ENCODE data around the gene RPP30. TPM values are rescaled to one million over a fixed set of nuclear protein-coding genes. Genes with fewer than 3 reads are reported as not detected.

RPP30 gene
- polyA plus RNA-seq, 3 donors = 24.9 to 42.9 (median 40.3) TPM

GRCh38 chr10:90889636-90890035, 17.9 kb downstream of the RPP30 start:
- no peaks in the 10 kb centered on the region for H3K9me3 ChIP-seq (replicated peaks in 1 of 2; ENCODE audit: control insufficient read depth in 1 of 2, insufficient read depth in 1 of 2, low read length in 2 of 2)
- H3K4me1 ChIP-seq (ENCODE audit: control insufficient read depth in 1 of 2, insufficient read depth in 2 of 2, low read length in 2 of 2) = no peaks in the 10 kb centered on the region
- no peaks in the 10 kb centered on the region for H4K20me1 ChIP-seq (ENCODE audit: insufficient read depth, low read length)
- no peaks in the 10 kb centered on the region for H3K27me3 ChIP-seq (ENCODE audit: control insufficient read depth in 2 of 2, insufficient read depth in 2 of 2, low read length in 2 of 2)
- intact Hi-C loops (cut with micrococcal nuclease) = no loop called here
- H3K9me3 Mint-ChIP-seq = no peaks in the 10 kb centered on the region
- no peaks in the 10 kb centered on the region for H3K79me2 ChIP-seq (ENCODE audit: insufficient read depth, low read length)
- H3K36me3 ChIP-seq (replicated peaks in 1 of 2; ENCODE audit: control insufficient read depth in 1 of 2, insufficient read depth in 2 of 2, low read length in 2 of 2) = peaks cover 77 to 100% of the 10 kb centered on the region in 2 donors
- no CpG with 5 or more reads among the region's 1 CpG for WGBS (ENCODE audit: insufficient coverage)
- no peak overlapping the region for H3K27ac ChIP-seq (ENCODE audit: low read depth in 1 of 2, low read length in 2 of 2)
- peaks cover 78 to 95% of the 10 kb centered on the region in 2 donors for H3K36me3 Mint-ChIP-seq
- no peak overlapping the region for H3K9ac ChIP-seq (ENCODE audit: insufficient read depth, low read length, poor library complexity, severe bottlenecking)
- H3K27ac Mint-ChIP-seq = no peak overlapping the region
- H3K4me3 Mint-ChIP-seq = no peak overlapping the region
- H3K4me1 Mint-ChIP-seq = peaks cover 5% of the 10 kb centered on the region
- no peak overlapping the region for H2AFZ ChIP-seq (ENCODE audit: insufficient read depth, low read depth, low read length, poor library complexity, severe bottlenecking)
- TF ChIP-seq CTCF (IDR thresholded peaks at IDR 0.05) = no peak
- H3K27me3 Mint-ChIP-seq (ENCODE audit: low read depth in 3 of 3) = no peaks in the 10 kb centered on the region
- H3K4me3 ChIP-seq (replicated peaks in 1 of 3; ENCODE audit: low read depth in 2 of 3, low read length in 3 of 3) = no peak overlapping the region
- no peak overlapping the region for H3K4me2 ChIP-seq (replicated peaks; ENCODE audit: extremely low read depth, low read length, poor library complexity, severe bottlenecking)
- no peak for DNase-seq

GRCh38 chr10:90890347-90890746, 18.6 kb downstream of the RPP30 start:
- Histone ChIP-seq H3K9me3 (replicated peaks in 1 of 2; ENCODE audit: control insufficient read depth in 1 of 2, insufficient read depth in 1 of 2, low read length in 2 of 2) (no peaks in the 10 kb centered on the region), H3K9ac (ENCODE audit: insufficient read depth, low read length, poor library complexity, severe bottlenecking) (no peak overlapping the region), H3K27ac (ENCODE audit: low read depth in 1 of 2, low read length in 2 of 2) (no peak overlapping the region), H3K4me1 (ENCODE audit: control insufficient read depth in 1 of 2, insufficient read depth in 2 of 2, low read length in 2 of 2) (no peaks in the 10 kb centered on the region), H3K79me2 (ENCODE audit: insufficient read depth, low read length) (no peaks in the 10 kb centered on the region), H3K27me3 (ENCODE audit: control insufficient read depth in 2 of 2, insufficient read depth in 2 of 2, low read length in 2 of 2) (no peaks in the 10 kb centered on the region), H3K4me3 (replicated peaks in 1 of 3; ENCODE audit: low read depth in 2 of 3, low read length in 3 of 3) (no peak overlapping the region), H2AFZ (ENCODE audit: insufficient read depth, low read depth, low read length, poor library complexity, severe bottlenecking) (no peak overlapping the region), H3K36me3 (replicated peaks in 1 of 2; ENCODE audit: control insufficient read depth in 1 of 2, insufficient read depth in 2 of 2, low read length in 2 of 2) (peaks cover 83 to 99% of the 10 kb centered on the region in 2 donors), H3K4me2 (replicated peaks; ENCODE audit: extremely low read depth, low read length, poor library complexity, severe bottlenecking) (no peak overlapping the region), H4K20me1 (ENCODE audit: insufficient read depth, low read length) (no peaks in the 10 kb centered on the region)
- no peak for TF ChIP-seq CTCF (IDR thresholded peaks at IDR 0.05)
- intact Hi-C loops (cut with micrococcal nuclease) = no loop called here
- Mint-ChIP-seq H3K4me1 (peaks cover 5% of the 10 kb centered on the region), H3K27me3 (ENCODE audit: low read depth in 3 of 3) (no peaks in the 10 kb centered on the region), H3K9me3 (no peaks in the 10 kb centered on the region), H3K4me3 (no peak overlapping the region), H3K27ac (peak overlapping the region in 1 of 7 donors; percentile 11), H3K36me3 (peaks cover 78 to 95% of the 10 kb centered on the region in 2 donors)
- no CpG with 5 or more reads among the region's 2 CpGs for WGBS (ENCODE audit: insufficient coverage)
- no peak for DNase-seq

Measured in CD14-positive monocyte (primary cell).